Testis (tissue), 2 donors: ENCODE data around the gene LPIN3.

ENCODE experiments used
- CTCF ChIP-seq, 3 experiments: fragments of 450-650 bp in 2 of 3; fragments of 200-600 bp in 1 of 3; sonication (generic) in 1 of 3; IDR thresholded peaks; one replicate each; pipeline ENCODE4 v1.5.1; 2016 to 2019; ENCODE audit warnings: antibody characterized with exemption in 3 of 3, mild to moderate bottlenecking in 2 of 3, moderate library complexity in 1 of 3
- POLR2A ChIP-seq: fragments of 450-650 bp; IDR thresholded peaks from one replicate; pipeline ENCODE4 v1.6.1; 2017; ENCODE audit warnings: antibody characterized with exemption, mild to moderate bottlenecking, moderate library complexity

GRCh38 chr20:41316602-41317545, 23.7 kb upstream of the LPIN3 start:
- no peak for TF ChIP-seq CTCF (IDR thresholded peaks at IDR 0.05)
- TF ChIP-seq POLR2A, result no peak
